GM21367 (cell line): ENCODE measurements around the gene ACOT7.
"Not testable (repeated sequence)": the region's sequence is repeated elsewhere in the genome, so short reads cannot be mapped to it uniquely, and the experiment has no call there.

Experiments
- ATAC-seq: cut with Tn5 transposase; IDR thresholded peaks from one replicate; pipeline ENCODE4 v1.9.1; 2021; ENCODE audit not compliant: unreplicated experiment

Gene ACOT7

DNA sequence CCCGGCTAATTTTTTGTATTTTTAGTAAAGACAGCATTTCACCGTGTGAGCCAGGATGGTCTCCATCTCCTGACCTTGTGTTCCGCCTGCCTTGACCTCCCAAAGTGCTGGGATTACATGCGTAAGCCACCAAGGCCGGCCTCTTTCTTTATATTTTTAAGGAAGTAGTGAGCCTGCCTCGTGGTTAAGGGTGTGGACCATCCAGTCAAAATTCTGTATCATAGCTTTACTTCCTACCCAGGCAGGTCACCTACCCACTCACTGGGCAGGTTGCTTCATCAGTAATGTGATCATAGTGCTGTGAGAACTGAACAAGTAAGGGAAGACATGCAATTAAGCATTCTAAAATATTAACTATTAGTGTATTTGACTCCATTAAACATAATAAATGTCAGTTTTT is 8.1 kb upstream of the ACOT7 start:
- ATAC-seq, result no peak

GRCh38 chr1:6399294-6399693 is 5.7 kb upstream of the ACOT7 start:
- ATAC-seq, result no peak

- ATAC-seq, result no peak
Observed at GRCh38 chr1:6397844-6398441, 4.4 kb upstream of the ACOT7 start.

DNA sequence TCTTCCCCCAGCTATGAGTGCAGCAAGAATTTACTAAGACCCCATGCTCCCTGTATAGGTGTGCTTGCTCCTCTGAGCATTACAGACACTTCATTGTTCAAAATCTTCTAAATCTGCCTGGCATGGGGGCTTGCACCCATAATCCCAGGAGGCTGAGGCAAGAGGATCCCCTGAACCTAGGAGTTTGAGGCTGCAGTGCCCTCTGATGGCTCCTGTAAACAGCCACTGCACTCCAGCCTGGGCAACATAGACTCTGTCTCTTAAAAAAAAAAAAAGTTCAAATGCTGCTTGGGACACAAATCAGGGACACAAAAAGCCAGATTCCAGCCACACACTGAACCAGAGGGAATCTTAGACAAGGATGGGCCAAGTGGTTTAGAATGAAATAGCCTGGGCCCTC is 3.4 kb upstream of the ACOT7 start:
- ATAC-seq, result no peak

DNA sequence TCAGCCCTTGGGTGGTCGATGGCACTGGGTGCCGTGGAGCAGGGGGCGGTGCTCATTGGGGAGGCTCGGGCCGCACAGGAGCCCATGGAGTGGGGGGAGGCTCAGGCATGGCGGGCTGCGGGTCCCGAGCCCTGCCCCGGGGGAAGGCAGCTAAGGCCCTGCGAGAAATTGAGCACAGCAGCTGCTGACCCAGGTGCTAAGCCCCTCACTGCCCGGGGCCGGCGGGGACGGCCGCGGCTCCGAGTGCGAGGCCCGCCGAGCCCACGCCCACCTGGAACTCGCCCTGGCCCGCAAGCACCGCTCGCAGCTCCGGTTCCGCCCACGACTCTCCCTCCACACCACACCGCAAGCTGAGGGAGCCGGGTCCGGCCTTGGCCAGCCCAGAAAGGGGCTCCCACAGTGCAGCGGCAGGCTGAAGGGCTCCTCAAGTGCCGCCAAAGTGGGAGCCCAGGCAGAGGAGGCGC is 2.2 kb upstream of the ACOT7 start:
- ATAC-seq, result not testable (repeated sequence)

GRCh38 chr1:6395130-6395529 is 1.6 kb upstream of the ACOT7 start:
- not testable (repeated sequence) for ATAC-seq

GRCh38 chr1:6392809-6393399 is 663 bp downstream of the ACOT7 start:
- peak; percentile 23 for ATAC-seq

GRCh38 chr1:6391951-6392808 is 1.4 kb downstream of the ACOT7 start:
- peak; percentile 2 for ATAC-seq

GRCh38 chr1:6389971-6390370 is 3.6 kb downstream of the ACOT7 start:
- no peak for ATAC-seq

- no peak for ATAC-seq
Observed at GRCh38 chr1:6386371-6386949, 7.1 kb downstream of the ACOT7 start.

- ATAC-seq, result no peak
Observed at GRCh38 chr1:6385488-6386191, 7.9 kb downstream of the ACOT7 start.

GRCh38 chr1:6384962-6385361 is 8.6 kb downstream of the ACOT7 start:
- ATAC-seq, result no peak

- no peak for ATAC-seq
Observed at GRCh38 chr1:6384135-6384534, 9.4 kb downstream of the ACOT7 start.

GRCh38 chr1:6380037-6380436 is 13.5 kb downstream of the ACOT7 start:
- no peak for ATAC-seq

GRCh38 chr1:6378096-6378746 is 15.3 kb downstream of the ACOT7 start:
- ATAC-seq, result no peak

DNA sequence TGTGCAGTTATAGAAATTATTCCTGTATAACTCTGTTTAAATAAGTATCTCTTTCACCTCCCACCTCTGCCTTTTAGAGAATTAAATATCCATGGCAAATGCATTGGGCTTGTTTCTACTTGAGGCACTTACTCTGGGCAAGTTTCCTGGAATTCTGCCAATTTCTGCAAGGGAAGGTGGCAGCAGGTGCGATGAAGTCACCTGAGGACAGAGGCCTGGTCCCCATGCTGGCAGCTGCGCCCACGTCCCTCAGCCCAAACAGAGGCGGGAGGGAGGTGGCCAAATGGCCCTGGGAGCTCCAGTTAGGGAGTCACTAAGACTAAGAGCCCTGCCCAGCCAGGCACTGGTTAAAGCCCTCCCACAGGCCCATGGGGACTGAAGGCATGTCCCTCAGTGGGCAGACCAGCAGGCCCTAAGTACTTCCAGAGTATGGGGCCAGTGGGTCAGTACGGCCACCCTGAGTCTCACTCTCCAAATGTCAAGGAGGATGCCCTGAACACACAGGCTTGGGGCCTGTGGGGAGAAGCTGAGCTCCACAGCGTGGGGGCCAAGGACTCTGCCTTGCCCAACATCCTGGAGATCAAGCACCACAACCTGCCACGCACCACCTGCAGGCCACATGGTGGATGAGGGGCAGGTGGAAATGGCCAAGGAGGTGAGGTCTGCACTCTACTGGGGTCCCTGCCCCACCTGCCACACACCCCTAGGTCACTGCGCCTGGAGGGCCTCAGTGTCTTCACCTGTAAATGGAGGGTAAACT is 19.4 kb downstream of the ACOT7 start:
- ATAC-seq, result no peak

DNA sequence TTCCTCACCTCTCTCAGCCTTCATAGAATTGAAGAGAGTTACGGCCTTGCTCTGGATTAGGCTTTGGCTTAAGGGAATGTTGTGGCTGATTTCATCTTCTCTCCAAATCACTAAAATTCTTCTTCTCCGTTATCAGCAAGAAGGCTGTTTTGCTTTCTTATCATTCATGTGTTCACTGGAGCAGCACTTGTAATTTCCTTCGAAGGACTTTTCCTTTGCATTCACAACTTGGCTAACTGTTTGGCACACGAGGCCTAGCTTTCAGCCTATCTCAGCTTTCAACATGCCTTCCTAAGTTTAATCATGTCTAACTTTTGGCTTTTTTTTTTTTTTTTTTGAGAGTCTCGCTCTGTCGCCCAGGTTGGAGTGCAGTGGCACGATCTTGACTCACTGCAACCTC is 21.3 kb downstream of the ACOT7 start:
- not testable (repeated sequence) for ATAC-seq

DNA sequence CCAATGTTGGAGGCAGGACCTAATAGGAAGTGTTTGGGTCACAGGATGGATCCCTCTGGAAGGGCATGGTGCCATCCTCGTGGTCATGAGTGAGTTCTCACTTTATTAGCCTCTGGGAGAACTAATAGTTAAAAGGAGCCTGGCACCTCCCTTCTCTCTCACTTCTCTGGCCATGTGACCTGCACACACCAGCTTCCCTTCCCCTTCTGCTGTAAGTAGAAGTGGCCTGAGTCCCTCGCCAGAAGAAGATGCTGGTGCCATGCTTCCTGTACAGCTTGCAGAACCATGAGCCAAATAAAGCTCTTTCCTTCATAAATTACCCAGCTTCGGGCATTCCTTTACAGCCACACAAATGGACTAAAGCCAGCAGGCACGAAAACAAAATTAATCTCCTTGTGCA is 23.6 kb downstream of the ACOT7 start:
- ATAC-seq, result no peak

GRCh38 chr1:6367381-6368012 is 26.1 kb downstream of the ACOT7 start:
- no peak for ATAC-seq
